Fibroblast of mammary gland (primary cell): ENCODE measurements around the gene LCE7A.

Experiments used
- DNase-seq: peaks from one replicate; pipeline ENCODE4 v3.0.0-alpha.2; 2010; ENCODE audit warnings: low read depth
- H3K4me3 ChIP-seq: 2 replicates; pipeline ENCODE4 v1.5.1; 2011; ENCODE audit warnings: low read depth, mild to moderate bottlenecking, low read length, moderate library complexity; ENCODE audit not compliant: control insufficient read depth
- TF ChIP-seq, protein P1 (sequence below): conservative IDR thresholded peaks from 2 replicates; pipeline ENCODE4 v1.5.1; 2011; ENCODE audit warnings: low read depth, low read length, inconsistent platforms; ENCODE audit not compliant: control insufficient read depth, insufficient read depth

Gene LCE7A

DNA sequence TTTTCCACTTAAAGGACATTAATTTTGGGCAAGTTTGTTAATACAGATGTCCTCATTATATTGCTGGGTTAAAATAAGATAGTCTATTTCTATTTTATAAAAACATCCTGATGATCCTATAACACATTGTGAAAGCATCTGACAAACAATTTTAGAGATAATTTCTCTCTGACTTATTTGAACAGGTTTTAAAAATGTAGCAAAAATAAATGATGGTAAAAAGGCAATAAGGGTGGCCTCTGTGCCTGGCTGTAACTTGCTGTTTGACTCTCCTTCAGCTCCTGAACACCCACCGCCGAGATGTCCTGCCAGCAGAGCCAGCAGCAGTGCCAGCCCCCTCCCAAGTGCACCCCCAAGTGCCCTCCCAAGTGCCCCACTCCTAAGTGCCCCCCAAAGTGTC is 32.6 kb upstream of the LCE7A start, which contains the start of gene LCE1A:
Gene LCE1A (plus strand): TSS at position 301 of the 400 bp plus-strand sequence. CDS start 0 bp downstream, at position 301.
- no peak for DNase-seq
- TF ChIP-seq, protein P1, sequence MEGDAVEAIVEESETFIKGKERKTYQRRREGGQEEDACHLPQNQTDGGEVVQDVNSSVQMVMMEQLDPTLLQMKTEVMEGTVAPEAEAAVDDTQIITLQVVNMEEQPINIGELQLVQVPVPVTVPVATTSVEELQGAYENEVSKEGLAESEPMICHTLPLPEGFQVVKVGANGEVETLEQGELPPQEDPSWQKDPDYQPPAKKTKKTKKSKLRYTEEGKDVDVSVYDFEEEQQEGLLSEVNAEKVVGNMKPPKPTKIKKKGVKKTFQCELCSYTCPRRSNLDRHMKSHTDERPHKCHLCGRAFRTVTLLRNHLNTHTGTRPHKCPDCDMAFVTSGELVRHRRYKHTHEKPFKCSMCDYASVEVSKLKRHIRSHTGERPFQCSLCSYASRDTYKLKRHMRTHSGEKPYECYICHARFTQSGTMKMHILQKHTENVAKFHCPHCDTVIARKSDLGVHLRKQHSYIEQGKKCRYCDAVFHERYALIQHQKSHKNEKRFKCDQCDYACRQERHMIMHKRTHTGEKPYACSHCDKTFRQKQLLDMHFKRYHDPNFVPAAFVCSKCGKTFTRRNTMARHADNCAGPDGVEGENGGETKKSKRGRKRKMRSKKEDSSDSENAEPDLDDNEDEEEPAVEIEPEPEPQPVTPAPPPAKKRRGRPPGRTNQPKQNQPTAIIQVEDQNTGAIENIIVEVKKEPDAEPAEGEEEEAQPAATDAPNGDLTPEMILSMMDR = no peak
- H3K4me3 ChIP-seq = no peak within 1 kb of the TSS

DNA sequence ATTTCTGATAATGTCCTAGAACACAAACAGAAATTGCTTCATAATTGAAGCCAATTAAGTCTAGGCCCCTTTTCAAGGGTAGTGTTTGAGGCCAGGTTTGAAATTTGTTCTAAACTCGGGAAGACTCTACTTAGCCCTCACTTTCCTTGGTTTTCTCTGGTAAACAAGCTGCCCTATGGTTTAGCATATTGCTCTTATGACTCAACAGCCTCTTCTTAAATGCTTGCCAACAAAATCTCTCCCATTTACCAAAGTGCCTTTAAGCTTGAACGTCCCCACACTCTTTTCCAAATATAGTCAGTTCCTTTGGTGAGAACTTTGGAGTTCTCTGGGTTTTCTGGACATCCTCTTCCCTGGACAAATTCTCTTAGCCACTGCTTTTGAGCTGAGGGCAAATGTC is 22.9 kb upstream of the LCE7A start:
- TF ChIP-seq, protein P1 = no peak
- peak; percentile 8 for DNase-seq
- no peak overlapping the region for H3K4me3 ChIP-seq

DNA sequence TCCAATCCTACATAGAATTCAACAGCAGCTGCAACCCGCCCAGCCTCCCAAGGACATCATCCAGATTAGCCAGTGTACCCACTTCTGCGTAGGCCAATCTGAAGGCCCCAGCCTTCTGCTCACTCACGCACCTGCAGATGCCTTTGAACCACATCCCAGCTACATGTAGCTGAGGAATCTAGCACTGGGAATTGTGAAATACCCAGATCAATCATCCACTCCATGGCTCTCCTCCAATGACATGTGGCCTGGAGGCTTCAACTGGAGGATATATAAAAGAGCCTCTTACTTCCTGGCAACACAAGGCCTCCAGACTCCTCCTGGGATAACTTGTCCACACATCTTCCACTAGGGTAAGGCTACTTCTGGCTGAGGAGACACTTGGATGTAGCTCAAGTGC is 17.2 kb upstream of the LCE7A start, which contains the start of gene LCE6A:
Gene LCE6A (plus strand): TSS at position 301 of the 400 bp plus-strand sequence. CDS start 665 bp downstream, outside the sequence.
- no peak for DNase-seq
- TF ChIP-seq, protein P1 = no peak
- H3K4me3 ChIP-seq = no peak within 1 kb of the TSS

DNA sequence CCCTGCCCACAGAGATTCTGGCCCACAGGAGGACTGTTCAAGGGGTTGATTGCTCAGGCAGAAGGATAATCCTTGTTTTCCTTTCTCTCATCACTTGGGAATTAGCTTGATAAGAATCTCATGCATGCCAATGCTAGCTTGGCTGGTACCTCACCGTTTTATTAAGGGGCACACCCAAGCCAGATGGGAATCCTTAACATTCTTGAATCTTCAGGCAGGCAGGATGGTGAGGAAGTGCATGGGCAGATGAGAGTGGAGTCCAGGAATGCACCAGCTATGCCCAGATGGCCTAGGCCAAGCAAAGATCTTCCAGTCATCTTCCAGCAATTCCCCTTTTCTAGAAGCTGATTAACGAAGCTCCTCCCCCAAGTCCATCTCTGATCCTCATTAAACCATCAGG is 4.1 kb upstream of the LCE7A start:
- DNase-seq = no peak
- TF ChIP-seq, protein P1 = no peak
- H3K4me3 ChIP-seq = no peak overlapping the region

DNA sequence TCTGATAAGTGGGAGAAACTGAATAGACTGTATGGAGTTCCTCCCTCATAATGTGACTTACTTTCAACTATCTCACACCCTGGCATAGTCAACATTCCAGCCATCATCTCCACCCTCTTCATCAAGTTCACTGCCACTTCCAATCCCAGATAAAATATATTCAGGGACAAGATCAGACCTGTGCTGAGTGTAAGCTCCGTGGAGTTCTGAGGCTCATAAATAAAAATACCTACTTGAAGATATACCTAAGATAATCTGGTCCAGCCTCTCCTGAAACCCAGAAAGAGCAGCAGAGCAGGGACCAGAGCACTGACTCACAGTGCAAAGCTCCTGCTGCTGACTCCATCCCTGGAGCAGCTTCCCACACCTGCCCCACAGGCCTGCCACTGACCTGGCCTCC is 1.7 kb upstream of the LCE7A start:
- no peak overlapping the region for H3K4me3 ChIP-seq
- no peak for DNase-seq
- TF ChIP-seq, protein P1 = no peak

DNA sequence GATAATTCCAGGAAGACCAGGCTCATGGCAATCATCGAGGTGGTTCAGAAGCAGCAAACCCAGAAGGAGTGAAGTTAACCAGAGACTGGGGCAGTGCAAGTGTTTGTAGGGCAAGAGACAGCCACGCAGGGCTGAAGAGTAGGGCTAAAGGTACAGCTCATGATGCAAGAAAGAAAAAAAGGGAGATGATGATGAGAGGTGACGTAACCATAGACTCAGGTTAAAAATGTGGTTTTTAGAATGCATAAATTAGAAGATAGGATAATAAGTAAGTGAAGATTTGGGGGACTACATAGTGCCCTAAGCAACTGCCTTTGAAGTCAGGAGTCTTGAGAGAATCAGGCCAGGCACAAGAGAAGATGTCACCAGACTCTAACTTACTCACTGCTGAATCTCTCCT is 333 bp downstream of the LCE7A start:
- TF ChIP-seq, protein P1 = no peak
- DNase-seq = no peak
- no peak overlapping the region for H3K4me3 ChIP-seq

DNA sequence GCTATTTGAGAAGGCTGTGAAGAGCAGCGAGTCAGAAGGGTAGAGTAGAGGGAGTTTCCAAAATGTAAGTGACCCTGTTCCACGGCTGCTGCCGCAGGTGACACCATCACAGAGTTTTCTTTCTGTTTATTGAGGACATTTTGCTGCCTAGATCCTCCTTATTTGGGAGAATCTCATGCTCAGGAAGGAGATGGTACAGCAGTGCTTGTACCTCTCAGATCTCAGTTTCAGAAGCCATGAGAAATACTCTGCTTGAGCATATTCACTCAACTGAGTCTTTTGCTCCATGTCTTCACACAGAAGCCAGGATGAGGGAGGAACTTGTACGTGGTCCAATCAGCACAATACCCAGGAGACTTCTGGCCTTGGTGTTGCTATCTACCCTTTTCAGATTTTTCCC is 1.6 kb downstream of the LCE7A start:
- H3K4me3 ChIP-seq = no peak overlapping the region
- TF ChIP-seq, protein P1 = no peak
- no peak for DNase-seq
